Measurements from ENCODE around the gene AXL. TPM values are rescaled to one million over a fixed set of nuclear protein-coding genes. Genes with fewer than 3 reads are reported as not detected.
A peak's percentile ranks its signal among the peaks of the same experiment; 100 is the strongest.

AXL gene
- total and polyA plus RNA-seq, 11 donors = 5.0 to 62.5 (median 13.2) TPM

DNA sequence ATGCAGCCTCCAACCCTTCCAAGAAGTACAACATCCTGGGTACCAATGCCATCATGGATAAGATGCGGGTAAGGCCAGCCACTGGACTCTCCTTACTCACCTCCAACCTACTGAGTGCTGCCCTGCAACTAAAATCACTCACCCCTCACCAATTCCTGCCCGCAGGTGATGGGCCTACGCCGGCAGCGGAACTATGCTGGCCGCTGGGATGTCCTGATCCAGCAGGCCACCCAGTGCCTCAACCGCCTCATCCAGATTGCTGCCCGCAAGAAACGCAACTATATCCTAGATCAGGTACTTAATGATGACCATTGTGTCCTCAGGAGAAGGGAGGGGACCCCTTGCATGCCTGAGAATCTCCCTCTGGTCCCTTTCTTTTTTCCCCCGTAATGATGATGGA lies 75.4 kb downstream of the AXL start:
- H3K27ac ChIP-seq = no peak overlapping the region
- ATAC-seq (no peak), DNase-seq (no peak)
- peaks cover 7 to 98% (median 84%) of the 10 kb centered on the region in 9 donors for H3K36me3 ChIP-seq
- 93 to 97% (median 95%) methylated on average over 10 of the region's 10 CpGs for WGBS, 4 donors
- H3K27me3 ChIP-seq = no peaks in the 10 kb centered on the region
- TF ChIP-seq, protein P1, sequence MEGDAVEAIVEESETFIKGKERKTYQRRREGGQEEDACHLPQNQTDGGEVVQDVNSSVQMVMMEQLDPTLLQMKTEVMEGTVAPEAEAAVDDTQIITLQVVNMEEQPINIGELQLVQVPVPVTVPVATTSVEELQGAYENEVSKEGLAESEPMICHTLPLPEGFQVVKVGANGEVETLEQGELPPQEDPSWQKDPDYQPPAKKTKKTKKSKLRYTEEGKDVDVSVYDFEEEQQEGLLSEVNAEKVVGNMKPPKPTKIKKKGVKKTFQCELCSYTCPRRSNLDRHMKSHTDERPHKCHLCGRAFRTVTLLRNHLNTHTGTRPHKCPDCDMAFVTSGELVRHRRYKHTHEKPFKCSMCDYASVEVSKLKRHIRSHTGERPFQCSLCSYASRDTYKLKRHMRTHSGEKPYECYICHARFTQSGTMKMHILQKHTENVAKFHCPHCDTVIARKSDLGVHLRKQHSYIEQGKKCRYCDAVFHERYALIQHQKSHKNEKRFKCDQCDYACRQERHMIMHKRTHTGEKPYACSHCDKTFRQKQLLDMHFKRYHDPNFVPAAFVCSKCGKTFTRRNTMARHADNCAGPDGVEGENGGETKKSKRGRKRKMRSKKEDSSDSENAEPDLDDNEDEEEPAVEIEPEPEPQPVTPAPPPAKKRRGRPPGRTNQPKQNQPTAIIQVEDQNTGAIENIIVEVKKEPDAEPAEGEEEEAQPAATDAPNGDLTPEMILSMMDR (IDR thresholded peaks at IDR 0.05) = no peak
- TF ChIP-seq POLR2A (IDR thresholded peaks at IDR 0.05) = no peak
- no peak overlapping the region for H3K4me3 ChIP-seq
- no peaks in the 10 kb centered on the region for H3K9me3 ChIP-seq
- H3K4me1 ChIP-seq = peaks cover 4 to 36% (median 28%) of the 10 kb centered on the region in 12 donors
- intact Hi-C loops (cut with DNase I) = no loop called here

DNA sequence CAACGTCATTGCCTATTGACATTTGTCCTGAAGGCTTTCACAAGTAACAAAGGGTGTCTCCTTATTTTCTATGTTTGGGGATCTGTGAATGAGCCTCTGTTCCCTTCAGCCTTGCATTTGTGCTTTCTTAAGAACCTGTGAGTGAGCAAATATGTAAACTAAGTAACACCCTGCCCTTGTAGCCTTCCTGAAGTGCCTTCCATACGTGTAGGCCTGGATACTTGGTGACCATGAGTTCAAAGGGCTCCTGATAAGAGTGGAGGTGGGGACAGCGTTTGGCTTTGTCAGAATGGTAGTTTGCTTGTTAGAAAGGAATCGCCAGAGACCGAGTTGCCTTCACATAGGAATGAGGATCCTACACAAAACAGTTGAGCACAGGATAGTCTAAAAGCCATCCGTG lies 76.5 kb downstream of the AXL start:
- TF ChIP-seq POLR2A (IDR thresholded peaks at IDR 0.05) = no peak
- TF ChIP-seq, protein P1 (IDR thresholded peaks at IDR 0.05) = no peak
- Histone ChIP-seq H3K27ac (peak overlapping the region in 2 of 12 donors; percentile 89), H3K9me3 (no peaks in the 10 kb centered on the region), H3K36me3 (peaks cover 7 to 97% (median 81%) of the 10 kb centered on the region in 9 donors), H3K4me3 (no peak overlapping the region), H3K4me1 (peaks cover 6 to 47% (median 40%) of the 10 kb centered on the region in 12 donors), H3K27me3 (no peaks in the 10 kb centered on the region)
- intact Hi-C loops (cut with DNase I) = no loop called here
- WGBS, 4 donors = 57 to 62% (median 58%) methylated on average over 6 of the region's 6 CpGs
- no peak for ATAC-seq
- DNase-seq = no peak

DNA sequence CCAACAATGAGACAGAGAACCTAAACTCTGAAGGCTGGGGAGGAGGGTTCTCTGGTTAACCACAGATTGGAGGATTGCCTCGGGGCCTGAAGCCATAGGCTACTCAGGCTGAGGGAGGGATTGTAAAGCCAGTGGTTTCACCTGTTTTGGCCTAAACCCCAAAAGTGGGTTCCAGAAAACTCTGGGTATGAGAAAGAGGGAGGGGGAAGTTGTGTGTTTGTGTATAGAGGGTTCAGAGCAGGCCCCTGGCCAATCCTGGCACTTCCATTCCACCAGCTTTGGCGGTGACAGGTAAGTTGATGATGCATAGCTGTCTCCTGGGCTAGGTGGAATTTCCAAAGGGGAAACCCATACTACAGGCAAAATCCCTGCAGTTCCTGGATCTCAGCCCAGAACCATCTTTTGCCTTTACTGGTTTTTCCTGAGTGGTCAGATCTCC lies 77.4 kb downstream of the AXL start:
- H3K9me3 ChIP-seq = no peaks in the 10 kb centered on the region

DNA sequence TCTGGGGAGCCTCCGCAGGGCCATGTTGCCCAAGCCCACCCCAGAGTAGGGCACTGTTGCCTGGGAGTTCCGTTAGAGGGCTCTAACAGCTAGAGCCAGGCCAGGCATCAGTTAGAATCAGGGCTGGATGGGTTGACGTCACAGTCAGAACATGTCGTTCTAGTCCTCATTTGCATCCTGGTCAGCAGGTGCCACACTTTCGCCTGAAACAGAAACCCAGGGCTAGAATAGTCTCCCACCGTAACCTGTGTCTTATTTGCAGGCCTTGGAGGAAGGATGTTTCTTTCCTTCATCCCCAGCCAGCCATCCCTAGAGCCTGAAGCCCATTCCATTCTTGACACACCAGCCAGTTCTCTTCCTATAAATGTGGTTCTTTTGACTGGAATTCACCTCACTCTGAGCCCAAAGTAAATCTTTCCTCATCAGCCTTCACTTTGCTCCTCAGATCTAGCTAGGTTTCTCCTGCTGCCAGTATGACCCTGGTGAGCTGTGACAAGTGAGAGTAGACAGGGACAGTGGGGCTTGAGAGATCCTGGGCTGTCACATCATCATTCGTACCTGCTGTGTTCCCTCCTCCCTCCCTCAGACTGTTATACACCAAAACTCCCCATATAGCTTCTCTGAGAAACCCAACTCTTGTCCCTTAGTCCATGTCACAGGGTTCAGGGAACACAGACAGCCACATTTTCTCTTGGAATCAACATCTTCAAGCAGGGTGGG lies 78.8 kb downstream of the AXL start:
- DNase-seq (peak in 1 of 5 donors; percentile 72), ATAC-seq (peak; percentile 33 to 61 (median 50))
- 44 to 58% (median 51%) methylated on average over 6 to 7 of the region's 7 CpGs for WGBS, 4 donors
- intact Hi-C loops (cut with DNase I) = loop anchor here in 6 of 10 donors (1.0 to 2.0 kb wide), 4 partner anchors 33 to 71 kb away; partner anchors contain the start of gene HNRNPUL1 (in 3 of the 6)
- Histone ChIP-seq H3K9me3 (no peaks in the 10 kb centered on the region), H3K4me1 (peaks cover 6 to 70% (median 48%) of the 10 kb centered on the region in 12 donors), H3K27me3 (no peaks in the 10 kb centered on the region), H3K4me3 (peak overlapping the region in 1 of 12 donors; percentile 10), H3K27ac (peak overlapping the region; percentile 78 to 96 (median 88)), H3K36me3 (peaks cover 7 to 95% (median 79%) of the 10 kb centered on the region in 9 donors)
- TF ChIP-seq, protein P1 (IDR thresholded peaks at IDR 0.05) = peak in 1 of 12 donors; percentile 21
- no peak for TF ChIP-seq POLR2A (IDR thresholded peaks at IDR 0.05)

More for the DNA sequence above, 77.4 kb downstream of the AXL start:
- no peak for ATAC-seq
- WGBS, 4 donors = 80 to 95% (median 84%) methylated on average over 2 of the region's 2 CpGs
- no peak for DNase-seq
- Histone ChIP-seq H3K36me3 (peaks cover 7 to 97% (median 81%) of the 10 kb centered on the region in 9 donors), H3K27ac (peak overlapping the region in 11 of 12 donors; percentile 13 to 96 (median 88)), H3K27me3 (no peaks in the 10 kb centered on the region), H3K4me1 (peaks cover 6 to 57% (median 47%) of the 10 kb centered on the region in 12 donors), H3K4me3 (no peak overlapping the region)
- TF ChIP-seq, protein P1 (IDR thresholded peaks at IDR 0.05) = no peak
- no peak for TF ChIP-seq POLR2A (IDR thresholded peaks at IDR 0.05)
- intact Hi-C loops (cut with DNase I) = no loop called here
